H1 (cell line): ENCODE data around the gene ACAP1. TPM values are rescaled to one million over a fixed set of nuclear protein-coding genes. Genes with fewer than 3 reads are reported as not detected.

Source experiments
- CTCF ChIA-PET: fragments of 300-600 bp; sonication (Branson Sonifier 250); formaldehyde crosslinking; loops from one replicate; lab custom pipeline; 2021; ENCODE audit not compliant: partially characterized antibody; lab: Charles Lee
- POLR2A ChIA-PET: fragments of 300-600 bp; sonication (Branson Sonifier 250); formaldehyde crosslinking; loops from one replicate; lab custom pipeline; 2021; ENCODE audit warnings: inconsistent platforms; ENCODE audit not compliant: partially characterized antibody; lab: Charles Lee
- DNase-seq, 2 experiments: peaks; one replicate each; pipeline versions ENCODE4 v3.0.0 to v3.0.0-alpha.2; 2010 to 2022; ENCODE audit warnings: low spot score in 2 of 2, low read depth in 1 of 2, mixed read lengths in 1 of 2
- FAIRE-seq: peaks from 2 replicates; lab custom pipeline; 2011; peaks lifted over from hg19 to GRCh38; lab: Jason Lieb, UNC
- H2AFZ ChIP-seq: 2 replicates; pipeline ENCODE4 v1.8.1; 2012; ENCODE audit warnings: low read length, inconsistent platforms
- H2AK5ac ChIP-seq: 2 replicates; pipeline ENCODE4 v1.6.1; 2013; ENCODE audit warnings: low read depth, low read length
- H2BK120ac ChIP-seq: replicated peaks from 2 replicates; pipeline ENCODE3; 2013; ENCODE audit warnings: low read depth, low read length, inconsistent platforms
- H2BK12ac ChIP-seq: 2 replicates; pipeline ENCODE4 v1.6.1; 2013; ENCODE audit warnings: low read depth, low read length
- H2BK15ac ChIP-seq: 2 replicates; pipeline ENCODE4 v1.6.1; 2013; ENCODE audit warnings: low read length
- H2BK20ac ChIP-seq: 2 replicates; pipeline ENCODE4 v1.6.1; 2013; ENCODE audit warnings: low read length
- H2BK5ac ChIP-seq: 2 replicates; pipeline ENCODE4 v1.6.1; 2013; ENCODE audit warnings: low read depth, low read length
- H3K14ac ChIP-seq: 2 replicates; pipeline ENCODE4 v1.6.1; 2013; ENCODE audit warnings: inconsistent platforms; ENCODE audit not compliant: insufficient read length
- H3K18ac ChIP-seq: 2 replicates; pipeline ENCODE4 v1.6.1; 2013; ENCODE audit warnings: low read length; ENCODE audit errors: extremely low read depth
- H3K23ac ChIP-seq: 2 replicates; pipeline ENCODE4 v1.6.1; 2013; ENCODE audit warnings: inconsistent platforms; ENCODE audit not compliant: insufficient read length
- H3K23me2 ChIP-seq: 2 replicates; pipeline ENCODE4 v1.6.1; 2013; ENCODE audit warnings: low read depth, low read length
- H3K27ac ChIP-seq: 2 replicates; pipeline ENCODE4 v1.6.1; 2011; ENCODE audit warnings: low read depth, low read length, inconsistent platforms
- H3K27me3 ChIP-seq, 4 experiments: replicated peaks in 1 of 4; 1 replicate in 1 of 4; 2 replicates in 3 of 4; pipeline versions ENCODE4 v1.6.1 to v1.8.1; 2011 to 2013; ENCODE audit warnings: low read length in 3 of 4, mild to moderate bottlenecking in 3 of 4, inconsistent platforms in 2 of 4, mixed read lengths in 2 of 4, moderate library complexity in 1 of 4; ENCODE audit not compliant: control insufficient read depth in 3 of 4, insufficient read depth in 3 of 4; ENCODE audit errors: extremely low read depth in 1 of 4
- H3K36me3 ChIP-seq, 4 experiments: 2 replicates each; pipeline versions ENCODE4 v1.6.1 to v1.8.1; 2011 to 2013; ENCODE audit warnings: mild to moderate bottlenecking in 4 of 4, low read length in 3 of 4, moderate library complexity in 2 of 4, control low read depth in 1 of 4, inconsistent platforms in 1 of 4; ENCODE audit not compliant: insufficient read depth in 4 of 4, control insufficient read depth in 2 of 4
- H3K4ac ChIP-seq: replicated peaks from 2 replicates; pipeline ENCODE3; 2013; ENCODE audit warnings: low read length, low read depth, mixed read lengths, inconsistent platforms; ENCODE audit not compliant: insufficient read length
- H3K4me1 ChIP-seq, 4 experiments: replicated peaks in 1 of 4; 1 replicate in 1 of 4; 2 replicates in 3 of 4; pipeline versions ENCODE4 v1.6.1 to v1.8.1; 2011 to 2013; ENCODE audit warnings: low read length in 3 of 4, inconsistent platforms in 2 of 4, mixed read lengths in 1 of 4; ENCODE audit not compliant: insufficient read depth in 4 of 4, control insufficient read depth in 3 of 4
- H3K4me2 ChIP-seq, 2 experiments: 2 replicates each; pipeline versions ENCODE4 v1.6.1 to v1.8.1; 2011 to 2013; ENCODE audit warnings: low read depth in 2 of 2, low read length in 2 of 2, control low read depth in 1 of 2, inconsistent platforms in 1 of 2, mild to moderate bottlenecking in 1 of 2; ENCODE audit not compliant: insufficient read depth in 1 of 2
- H3K4me3 ChIP-seq, 4 experiments: fragments of 200-600, 300-600 bp in 1 of 4; sonication (generic), shearing (Covaris generic), sonication (Bioruptor Twin) in 1 of 4; 2 replicates each; pipeline versions ENCODE4 v1.5.1 to v1.8.1; 2011 to 2016; ENCODE audit warnings: low read length in 4 of 4, low read depth in 3 of 4, control low read depth in 2 of 4, inconsistent platforms in 2 of 4, mild to moderate bottlenecking in 2 of 4, mixed read lengths in 1 of 4, moderate library complexity in 1 of 4; ENCODE audit not compliant: insufficient read depth in 2 of 4; ENCODE audit errors: extremely low read depth in 1 of 4
- H3K56ac ChIP-seq: replicated peaks from 2 replicates; pipeline ENCODE3; 2013; ENCODE audit warnings: low read depth, mild to moderate bottlenecking, mixed read lengths, low read length, inconsistent platforms; ENCODE audit not compliant: insufficient read length
- H3K79me1 ChIP-seq: 2 replicates; pipeline ENCODE4 v1.6.1; 2013; ENCODE audit warnings: low read depth, low read length, control low read depth
- H3K79me2 ChIP-seq, 2 experiments: 2 replicates each; pipeline versions ENCODE4 v1.6.1 to v1.8.1; 2012 to 2013; ENCODE audit warnings: low read length in 2 of 2, mild to moderate bottlenecking in 2 of 2, inconsistent platforms in 1 of 2; ENCODE audit not compliant: insufficient read depth in 2 of 2, control insufficient read depth in 1 of 2
- H3K9ac ChIP-seq, 4 experiments: replicated peaks in 1 of 4; 1 replicate in 1 of 4; 2 replicates in 3 of 4; pipeline versions ENCODE4 v1.6.1 to v1.8.1; 2011 to 2013; ENCODE audit warnings: low read depth in 3 of 4, low read length in 3 of 4, control low read depth in 2 of 4, mild to moderate bottlenecking in 2 of 4, moderate library complexity in 2 of 4, inconsistent platforms in 1 of 4; ENCODE audit errors: extremely low read depth in 1 of 4
- H3K9me3 ChIP-seq, 2 experiments: 2 replicates each; pipeline versions ENCODE4 v1.6.1 to v1.8.1; 2012 to 2013; ENCODE audit warnings: mild to moderate bottlenecking in 2 of 2, moderate library complexity in 2 of 2, control low read depth in 1 of 2, inconsistent platforms in 1 of 2, low read depth in 1 of 2, low read length in 1 of 2, mixed read lengths in 1 of 2; ENCODE audit not compliant: insufficient read depth in 2 of 2
- H4K20me1 ChIP-seq, 2 experiments: replicated peaks in 1 of 2; 2 replicates each; pipeline versions ENCODE3 to v1.8.1; 2011 to 2013; ENCODE audit warnings: inconsistent platforms in 2 of 2, low read length in 2 of 2, mild to moderate bottlenecking in 1 of 2; ENCODE audit not compliant: insufficient read depth in 2 of 2, control insufficient read depth in 1 of 2
- H4K5ac ChIP-seq: 2 replicates; pipeline ENCODE4 v1.6.1; 2013; ENCODE audit warnings: low read length, low read depth, mixed read lengths, inconsistent platforms; ENCODE audit not compliant: insufficient read length
- H4K8ac ChIP-seq: 2 replicates; pipeline ENCODE4 v1.8.0; 2013; ENCODE audit warnings: mild to moderate bottlenecking, moderate library complexity, low read length, inconsistent platforms; ENCODE audit not compliant: insufficient read depth; ENCODE audit errors: extremely low read depth
- H4K91ac ChIP-seq: replicated peaks from 2 replicates; pipeline ENCODE3; 2013; ENCODE audit warnings: low read length, mixed read lengths, inconsistent platforms; ENCODE audit not compliant: insufficient read length
- ATF3 ChIP-seq: IDR thresholded peaks from 2 replicates; pipeline ENCODE4 v1.6.1; 2011; ENCODE audit warnings: low read depth, mild to moderate bottlenecking, low read length; ENCODE audit not compliant: insufficient read depth
- CREB1 ChIP-seq: IDR thresholded peaks from 2 replicates; pipeline ENCODE4 v1.6.1; 2012; ENCODE audit warnings: inconsistent platforms
- CTBP2 ChIP-seq: IDR thresholded peaks from 2 replicates; pipeline ENCODE4 v1.7.0; 2011; ENCODE audit warnings: borderline replicate concordance, mild to moderate bottlenecking, moderate library complexity, mixed read lengths, low read length; ENCODE audit not compliant: insufficient read depth, insufficient read length
- GTF2F1 ChIP-seq: IDR thresholded peaks from 2 replicates; pipeline ENCODE4 v1.6.1; 2012; ENCODE audit warnings: low read depth, low read length, improper control_type of control experiment, borderline replicate concordance
- MAFK ChIP-seq: IDR thresholded peaks from 2 replicates; pipeline ENCODE4 v1.6.1; 2012; ENCODE audit warnings: low read depth, mild to moderate bottlenecking, improper control_type of control experiment, low read length
- NANOG ChIP-seq: IDR thresholded peaks from 2 replicates; pipeline ENCODE4 v1.6.1; 2011; ENCODE audit warnings: low read length, low read depth, mild to moderate bottlenecking, inconsistent platforms; ENCODE audit not compliant: insufficient read depth, poor library complexity, severe bottlenecking
- POLR2A ChIP-seq, 2 experiments: IDR thresholded peaks; 1 replicate in 1 of 2; 2 replicates in 1 of 2; pipeline ENCODE4 v1.6.1; 2011; ENCODE audit warnings: low read depth in 2 of 2, low read length in 2 of 2, mild to moderate bottlenecking in 2 of 2; ENCODE audit errors: control extremely low read depth in 1 of 2
- SIX5 ChIP-seq: IDR thresholded peaks from 2 replicates; pipeline ENCODE4 v1.6.1; 2011; ENCODE audit warnings: mild to moderate bottlenecking, low read depth, low read length
- SP1 ChIP-seq: IDR thresholded peaks from 2 replicates; pipeline ENCODE4 v1.6.1; 2011; ENCODE audit warnings: low read depth, low read length
- TBP ChIP-seq: IDR thresholded peaks from 2 replicates; pipeline ENCODE4 v1.6.1; 2011; ENCODE audit warnings: low read depth, low read length, improper control_type of control experiment
- TCF12 ChIP-seq: IDR thresholded peaks from 2 replicates; pipeline ENCODE4 v1.6.1; 2011; ENCODE audit warnings: low read depth, mild to moderate bottlenecking, low read length
- USF2 ChIP-seq: IDR thresholded peaks from 2 replicates; pipeline ENCODE4 v1.6.1; 2011; ENCODE audit warnings: low read length, improper control_type of control experiment
- WGBS, 2 experiments: shearing (Covaris generic) in 1 of 2; methylation state at CpG; one replicate each; pipeline versions ENCODE4 v1.1.6 to v1.1.7; 2013 to 2015; ENCODE audit warnings: low lambda C conversion rate in 2 of 2, mixed read lengths in 2 of 2, inconsistent platforms in 1 of 2, low coverage in 1 of 2, missing lambda C conversion rate in 1 of 2; ENCODE audit not compliant: insufficient replicate concordance in 2 of 2, insufficient coverage in 1 of 2, insufficient read length in 1 of 2; ENCODE audit errors: extremely low coverage in 1 of 2, missing lambda C conversion rate in 1 of 2; 5-methylcytosine and 5-hydroxymethylcytosine counted together
- polyA plus RNA-seq, 7 experiments: library from polyadenylated mRNA; depleted of rRNA in 3 of 7; stranded (reverse) in 5 of 7; unstranded in 2 of 7; fragments of >200 nt in 5 of 7; fragments of 200-250 nt in 2 of 7; gene quantifications; 1 replicate in 5 of 7; 2 replicates in 1 of 7; 4 replicates in 1 of 7; pipeline versions ENCODE4 v1.2.1 to v1.2.3, GENCODE V29; 2011 to 2013; ENCODE audit warnings: missing spikeins in 2 of 7, mixed read lengths in 2 of 7
- total RNA-seq: library from RNA; stranded (reverse); fragmentation: NEBNext Ultra II Directional; extraction: Animal tissue kit (Norgen Biotek cat#: 25700); gene quantifications from 2 replicates; pipeline ENCODE4 v1.2.1, GENCODE V29; 2021

ACAP1 gene
- total and polyA plus RNA-seq, 2 of the 8 experiments (the other 6 are each of a cell fraction or from before 2014, with no cell fraction given), result 11.9 to 45.1 TPM

GRCh38 chr17:7294614-7295153 is 41.6 kb upstream of the ACAP1 start, which contains the start of gene YBX2:
TSS of gene YBX2 (minus strand) at chr17:7294639. CDS start at chr17:7294500, 139 bp downstream.
- Histone ChIP-seq H3K9me3 (no peaks in the 10 kb centered on the region; a peak in 1 of 4 replicates), H3K79me2 (no peaks in the 10 kb centered on the region), H3K4ac (no peak within 1 kb of the TSS), H3K36me3 (no peaks in the 10 kb centered on the region), H3K4me2 (peak within 1 kb of the TSS; percentile 82 to 88), H3K27me3 (peaks cover 3 to 11% (median 9%) of the 10 kb centered on the region in 4 experiments), H4K5ac (peak within 1 kb of the TSS; percentile 55), H2BK20ac (no peak within 1 kb of the TSS), H2BK12ac (peak within 1 kb of the TSS; percentile 81; the same call in 1 of the 2 replicates), H3K56ac (no peak within 1 kb of the TSS), H2AFZ (no peak within 1 kb of the TSS), H3K79me1 (peaks cover 2% of the 10 kb centered on the region; the same call in 1 of the 2 replicates), H3K14ac (no peak within 1 kb of the TSS), H3K23ac (no peak within 1 kb of the TSS), H4K20me1 (peaks cover 0 to 9% of the 10 kb centered on the region in 2 experiments), H2BK120ac (no peak within 1 kb of the TSS), H3K18ac (peak within 1 kb of the TSS; percentile 71), H3K4me3 (peak within 1 kb of the TSS; percentile 46 to 65 (median 52)), H4K91ac (peak within 1 kb of the TSS; percentile 50), H3K23me2 (peaks cover 2% of the 10 kb centered on the region; the same call in 1 of the 2 replicates), H2BK15ac (no peak within 1 kb of the TSS), H4K8ac (peak within 1 kb of the TSS; percentile 60; the same call in 1 of the 2 replicates), H3K4me1 (peaks cover 0 to 14% (median 6%) of the 10 kb centered on the region in 4 experiments; a peak in 6 of 7 replicates), H3K27ac (no peak within 1 kb of the TSS), H2BK5ac (peak within 1 kb of the TSS; percentile 47; the same call in 1 of the 2 replicates), H2AK5ac (no peak within 1 kb of the TSS), H3K9ac (peak within 1 kb of the TSS in 3 of 4 experiments; percentile 26 to 47 (median 36); a peak in 4 of 7 replicates)
- ChIA-PET CTCF (no interaction called here), POLR2A (no interaction called here)
- DNase-seq (peak in 1 of 2 experiments; percentile 97), FAIRE-seq (no peak)
- 2% methylated on average over 27 of the region's 57 CpGs; no CpG with 5 or more reads in 1 of the 2 experiments for WGBS, 2 experiments
- no peak for TF ChIP-seq GTF2F1
- TF ChIP-seq MAFK, result no peak
- TF ChIP-seq POLR2A (IDR thresholded peaks at IDR 0.05; ENCODE audit: control extremely low read depth in 1 of 2, low read depth in 2 of 2, low read length in 2 of 2), result no peak
- TF ChIP-seq SIX5, result no peak
- no peak for TF ChIP-seq NANOG
- TF ChIP-seq TCF12, result 0 out of 2 replicates have a peak, but pooled peaks have one; percentile 10
- TF ChIP-seq CREB1, result 0 out of 2 replicates have a peak, but pooled peaks have one; percentile 21
- TF ChIP-seq SP1, result no peak
- TF ChIP-seq USF2, result peak; percentile 85
- TF ChIP-seq TBP, result no peak
- TF ChIP-seq ATF3, result peak; percentile 61
- no peak for TF ChIP-seq CTBP2
